GM21576 (cell line): ENCODE results near the gene APBA2.

Experiments used
- ATAC-seq: cut with Tn5 transposase; IDR thresholded peaks from one replicate; pipeline ENCODE4 v1.9.1; 2021; ENCODE audit warnings: mild to moderate bottlenecking, moderate library complexity; ENCODE audit not compliant: unreplicated experiment

The APBA2 gene

GRCh38 chr15:28914046-28914445 is 28.3 kb downstream of the APBA2 start:
- no peak for ATAC-seq

GRCh38 chr15:28914483-28915023 is 28.8 kb downstream of the APBA2 start:
- ATAC-seq: no peak

GRCh38 chr15:28915041-28915810 is 29.5 kb downstream of the APBA2 start:
- ATAC-seq: no peak

- ATAC-seq: no peak
Observed at GRCh38 chr15:28915935-28916334, 30.2 kb downstream of the APBA2 start.

GRCh38 chr15:28917791-28918140 is 32.0 kb downstream of the APBA2 start:
- ATAC-seq: no peak

- no peak for ATAC-seq
Observed at GRCh38 chr15:28918141-28918983, 32.6 kb downstream of the APBA2 start.

GRCh38 chr15:28919201-28919635 is 33.4 kb downstream of the APBA2 start:
- ATAC-seq: no peak

- no peak for ATAC-seq
Observed at GRCh38 chr15:28919679-28920655, 34.2 kb downstream of the APBA2 start.

GRCh38 chr15:28920781-28921331 is 35.1 kb downstream of the APBA2 start:
- no peak for ATAC-seq

- no peak for ATAC-seq
Observed at GRCh38 chr15:28921336-28921735, 35.6 kb downstream of the APBA2 start.

- ATAC-seq: no peak
Observed at GRCh38 chr15:28921919-28922706, 36.3 kb downstream of the APBA2 start.

GRCh38 chr15:28922707-28923012 is 36.9 kb downstream of the APBA2 start:
- ATAC-seq: no peak

- ATAC-seq: no peak
Observed at GRCh38 chr15:28923726-28924280, 38.0 kb downstream of the APBA2 start.

GRCh38 chr15:28927043-28927442 is 41.3 kb downstream of the APBA2 start:
- no peak for ATAC-seq

GRCh38 chr15:28929200-28929599 is 43.4 kb downstream of the APBA2 start:
- ATAC-seq: no peak

GRCh38 chr15:28930011-28930410 is 44.2 kb downstream of the APBA2 start:
- no peak for ATAC-seq

GRCh38 chr15:28930476-28931291 is 44.9 kb downstream of the APBA2 start:
- no peak for ATAC-seq

- no peak for ATAC-seq
Observed at GRCh38 chr15:28931828-28932227, 46.1 kb downstream of the APBA2 start.

GRCh38 chr15:28932361-28932760 is 46.6 kb downstream of the APBA2 start:
- no peak for ATAC-seq
